H1 (cell line): Measurements from ENCODE around the gene OAS3. TPM values are rescaled to one million over a fixed set of nuclear protein-coding genes. Genes with fewer than 3 reads are reported as not detected.

Experiments used
- CTCF ChIA-PET: fragments of 300-600 bp; sonication (Branson Sonifier 250); formaldehyde crosslinking; loops from one replicate; lab custom pipeline; 2021; ENCODE audit not compliant: partially characterized antibody; lab: Charles Lee
- POLR2A ChIA-PET: fragments of 300-600 bp; sonication (Branson Sonifier 250); formaldehyde crosslinking; loops from one replicate; lab custom pipeline; 2021; ENCODE audit warnings: inconsistent platforms; ENCODE audit not compliant: partially characterized antibody; lab: Charles Lee
- DNase-seq, 2 experiments: peaks; one replicate each; pipeline versions ENCODE4 v3.0.0 to v3.0.0-alpha.2; 2010 to 2022; ENCODE audit warnings: low spot score in 2 of 2, low read depth in 1 of 2, mixed read lengths in 1 of 2
- FAIRE-seq: peaks from 2 replicates; lab custom pipeline; 2011; peaks lifted over from hg19 to GRCh38; lab: Jason Lieb, UNC
- H2AFZ ChIP-seq: 2 replicates; pipeline ENCODE4 v1.8.1; 2012; ENCODE audit warnings: low read length, inconsistent platforms
- H2AK5ac ChIP-seq: 2 replicates; pipeline ENCODE4 v1.6.1; 2013; ENCODE audit warnings: low read depth, low read length
- H2BK120ac ChIP-seq: replicated peaks from 2 replicates; pipeline ENCODE3; 2013; ENCODE audit warnings: low read depth, low read length, inconsistent platforms
- H2BK12ac ChIP-seq: 2 replicates; pipeline ENCODE4 v1.6.1; 2013; ENCODE audit warnings: low read depth, low read length
- H2BK15ac ChIP-seq: 2 replicates; pipeline ENCODE4 v1.6.1; 2013; ENCODE audit warnings: low read length
- H2BK20ac ChIP-seq: 2 replicates; pipeline ENCODE4 v1.6.1; 2013; ENCODE audit warnings: low read length
- H2BK5ac ChIP-seq: 2 replicates; pipeline ENCODE4 v1.6.1; 2013; ENCODE audit warnings: low read depth, low read length
- H3K14ac ChIP-seq: 2 replicates; pipeline ENCODE4 v1.6.1; 2013; ENCODE audit warnings: inconsistent platforms; ENCODE audit not compliant: insufficient read length
- H3K18ac ChIP-seq: 2 replicates; pipeline ENCODE4 v1.6.1; 2013; ENCODE audit warnings: low read length; ENCODE audit errors: extremely low read depth
- H3K23ac ChIP-seq: 2 replicates; pipeline ENCODE4 v1.6.1; 2013; ENCODE audit warnings: inconsistent platforms; ENCODE audit not compliant: insufficient read length
- H3K23me2 ChIP-seq: 2 replicates; pipeline ENCODE4 v1.6.1; 2013; ENCODE audit warnings: low read depth, low read length
- H3K27ac ChIP-seq: 2 replicates; pipeline ENCODE4 v1.6.1; 2011; ENCODE audit warnings: low read depth, low read length, inconsistent platforms
- H3K27me3 ChIP-seq, 4 experiments: replicated peaks in 1 of 4; 1 replicate in 1 of 4; 2 replicates in 3 of 4; pipeline versions ENCODE4 v1.6.1 to v1.8.1; 2011 to 2013; ENCODE audit warnings: low read length in 3 of 4, mild to moderate bottlenecking in 3 of 4, inconsistent platforms in 2 of 4, mixed read lengths in 2 of 4, moderate library complexity in 1 of 4; ENCODE audit not compliant: control insufficient read depth in 3 of 4, insufficient read depth in 3 of 4; ENCODE audit errors: extremely low read depth in 1 of 4
- H3K36me3 ChIP-seq, 4 experiments: 2 replicates each; pipeline versions ENCODE4 v1.6.1 to v1.8.1; 2011 to 2013; ENCODE audit warnings: mild to moderate bottlenecking in 4 of 4, low read length in 3 of 4, moderate library complexity in 2 of 4, control low read depth in 1 of 4, inconsistent platforms in 1 of 4; ENCODE audit not compliant: insufficient read depth in 4 of 4, control insufficient read depth in 2 of 4
- H3K4ac ChIP-seq: replicated peaks from 2 replicates; pipeline ENCODE3; 2013; ENCODE audit warnings: low read length, low read depth, mixed read lengths, inconsistent platforms; ENCODE audit not compliant: insufficient read length
- H3K4me1 ChIP-seq, 4 experiments: replicated peaks in 1 of 4; 1 replicate in 1 of 4; 2 replicates in 3 of 4; pipeline versions ENCODE4 v1.6.1 to v1.8.1; 2011 to 2013; ENCODE audit warnings: low read length in 3 of 4, inconsistent platforms in 2 of 4, mixed read lengths in 1 of 4; ENCODE audit not compliant: insufficient read depth in 4 of 4, control insufficient read depth in 3 of 4
- H3K4me2 ChIP-seq, 2 experiments: 2 replicates each; pipeline versions ENCODE4 v1.6.1 to v1.8.1; 2011 to 2013; ENCODE audit warnings: low read depth in 2 of 2, low read length in 2 of 2, control low read depth in 1 of 2, inconsistent platforms in 1 of 2, mild to moderate bottlenecking in 1 of 2; ENCODE audit not compliant: insufficient read depth in 1 of 2
- H3K4me3 ChIP-seq, 4 experiments: fragments of 200-600, 300-600 bp in 1 of 4; sonication (generic), shearing (Covaris generic), sonication (Bioruptor Twin) in 1 of 4; 2 replicates each; pipeline versions ENCODE4 v1.5.1 to v1.8.1; 2011 to 2016; ENCODE audit warnings: low read length in 4 of 4, low read depth in 3 of 4, control low read depth in 2 of 4, inconsistent platforms in 2 of 4, mild to moderate bottlenecking in 2 of 4, mixed read lengths in 1 of 4, moderate library complexity in 1 of 4; ENCODE audit not compliant: insufficient read depth in 2 of 4; ENCODE audit errors: extremely low read depth in 1 of 4
- H3K56ac ChIP-seq: replicated peaks from 2 replicates; pipeline ENCODE3; 2013; ENCODE audit warnings: low read depth, mild to moderate bottlenecking, mixed read lengths, low read length, inconsistent platforms; ENCODE audit not compliant: insufficient read length
- H3K79me1 ChIP-seq: 2 replicates; pipeline ENCODE4 v1.6.1; 2013; ENCODE audit warnings: low read depth, low read length, control low read depth
- H3K79me2 ChIP-seq, 2 experiments: 2 replicates each; pipeline versions ENCODE4 v1.6.1 to v1.8.1; 2012 to 2013; ENCODE audit warnings: low read length in 2 of 2, mild to moderate bottlenecking in 2 of 2, inconsistent platforms in 1 of 2; ENCODE audit not compliant: insufficient read depth in 2 of 2, control insufficient read depth in 1 of 2
- H3K9ac ChIP-seq, 4 experiments: replicated peaks in 1 of 4; 1 replicate in 1 of 4; 2 replicates in 3 of 4; pipeline versions ENCODE4 v1.6.1 to v1.8.1; 2011 to 2013; ENCODE audit warnings: low read depth in 3 of 4, low read length in 3 of 4, control low read depth in 2 of 4, mild to moderate bottlenecking in 2 of 4, moderate library complexity in 2 of 4, inconsistent platforms in 1 of 4; ENCODE audit errors: extremely low read depth in 1 of 4
- H3K9me3 ChIP-seq, 2 experiments: 2 replicates each; pipeline versions ENCODE4 v1.6.1 to v1.8.1; 2012 to 2013; ENCODE audit warnings: mild to moderate bottlenecking in 2 of 2, moderate library complexity in 2 of 2, control low read depth in 1 of 2, inconsistent platforms in 1 of 2, low read depth in 1 of 2, low read length in 1 of 2, mixed read lengths in 1 of 2; ENCODE audit not compliant: insufficient read depth in 2 of 2
- H4K20me1 ChIP-seq, 2 experiments: replicated peaks in 1 of 2; 2 replicates each; pipeline versions ENCODE3 to v1.8.1; 2011 to 2013; ENCODE audit warnings: inconsistent platforms in 2 of 2, low read length in 2 of 2, mild to moderate bottlenecking in 1 of 2; ENCODE audit not compliant: insufficient read depth in 2 of 2, control insufficient read depth in 1 of 2
- H4K5ac ChIP-seq: 2 replicates; pipeline ENCODE4 v1.6.1; 2013; ENCODE audit warnings: low read length, low read depth, mixed read lengths, inconsistent platforms; ENCODE audit not compliant: insufficient read length
- H4K8ac ChIP-seq: 2 replicates; pipeline ENCODE4 v1.8.0; 2013; ENCODE audit warnings: mild to moderate bottlenecking, moderate library complexity, low read length, inconsistent platforms; ENCODE audit not compliant: insufficient read depth; ENCODE audit errors: extremely low read depth
- H4K91ac ChIP-seq: replicated peaks from 2 replicates; pipeline ENCODE3; 2013; ENCODE audit warnings: low read length, mixed read lengths, inconsistent platforms; ENCODE audit not compliant: insufficient read length
- ASH2L ChIP-seq: fragments of 200-600, 300-600 bp; sonication (generic); IDR thresholded peaks from one replicate; pipeline ENCODE4 v1.7.1; 2017; ENCODE audit warnings: low read length
- JUND ChIP-seq: IDR thresholded peaks from 2 replicates; pipeline ENCODE4 v1.6.1; 2011; ENCODE audit warnings: mild to moderate bottlenecking, improper control_type of control experiment, low read length
- RXRA ChIP-seq: IDR thresholded peaks from 2 replicates; pipeline ENCODE4 v1.6.1; 2011; ENCODE audit warnings: low read depth, mild to moderate bottlenecking, low read length, moderate library complexity; ENCODE audit not compliant: insufficient read depth
- SUZ12 ChIP-seq: fragments of 200-600 bp; sonication (generic); IDR thresholded peaks from 2 replicates; pipeline ENCODE4 v1.6.1; 2012; ENCODE audit warnings: mild to moderate bottlenecking, inconsistent platforms, low read length, moderate library complexity, mixed read lengths
- TEAD4 ChIP-seq: IDR thresholded peaks from 2 replicates; pipeline ENCODE4 v1.6.1; 2012; ENCODE audit warnings: low read depth, low read length, inconsistent platforms, mixed read lengths
- WGBS, 2 experiments: shearing (Covaris generic) in 1 of 2; methylation state at CpG; one replicate each; pipeline versions ENCODE4 v1.1.6 to v1.1.7; 2013 to 2015; ENCODE audit warnings: low lambda C conversion rate in 2 of 2, mixed read lengths in 2 of 2, inconsistent platforms in 1 of 2, low coverage in 1 of 2, missing lambda C conversion rate in 1 of 2; ENCODE audit not compliant: insufficient replicate concordance in 2 of 2, insufficient coverage in 1 of 2, insufficient read length in 1 of 2; ENCODE audit errors: extremely low coverage in 1 of 2, missing lambda C conversion rate in 1 of 2; 5-methylcytosine and 5-hydroxymethylcytosine counted together
- polyA plus RNA-seq, 7 experiments: library from polyadenylated mRNA; depleted of rRNA in 3 of 7; stranded (reverse) in 5 of 7; unstranded in 2 of 7; fragments of >200 nt in 5 of 7; fragments of 200-250 nt in 2 of 7; gene quantifications; 1 replicate in 5 of 7; 2 replicates in 1 of 7; 4 replicates in 1 of 7; pipeline versions ENCODE4 v1.2.1 to v1.2.3, GENCODE V29; 2011 to 2013; ENCODE audit warnings: missing spikeins in 2 of 7, mixed read lengths in 2 of 7
- total RNA-seq: library from RNA; stranded (reverse); fragmentation: NEBNext Ultra II Directional; extraction: Animal tissue kit (Norgen Biotek cat#: 25700); gene quantifications from 2 replicates; pipeline ENCODE4 v1.2.1, GENCODE V29; 2021

The OAS3 gene
- total and polyA plus RNA-seq, 2 of the 8 experiments (the other 6 are each of a cell fraction or from before 2014, with no cell fraction given) = 0.73 to 3.7 TPM

DNA sequence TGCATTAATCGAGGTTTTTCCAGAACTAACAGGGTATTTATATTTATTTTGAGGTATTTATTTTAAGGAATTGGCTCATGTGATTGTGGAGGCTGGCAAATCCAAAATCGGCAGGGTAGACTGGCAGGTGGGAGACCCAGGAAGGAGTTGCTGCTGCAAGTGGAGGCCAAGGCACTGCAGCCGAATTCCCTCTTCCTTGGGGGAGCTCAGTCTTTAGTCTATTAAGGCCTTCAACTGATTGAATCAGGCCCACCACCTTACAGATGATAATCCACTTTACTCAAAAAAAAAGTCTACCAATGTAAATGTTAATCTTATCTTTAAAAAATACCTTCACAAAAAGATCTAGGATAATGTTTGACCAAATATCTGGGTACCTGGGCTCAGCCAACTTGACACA is 38.9 kb downstream of the OAS3 start:
- ChIA-PET CTCF (interaction anchor here (1.6 to 4.1 kb wide), 3 partner anchors 17 to 460 kb away, joined by 3 to 24 read pairs (median 4); no protein-coding TSS in a partner anchor), POLR2A (no interaction called here)
- Histone ChIP-seq H3K23me2 (no peaks in the 10 kb centered on the region), H2BK120ac (no peak overlapping the region), H3K4me3 (no peak overlapping the region), H2BK20ac (no peak overlapping the region), H3K56ac (no peak overlapping the region), H3K4ac (no peak overlapping the region), H3K9me3 (no peaks in the 10 kb centered on the region), H3K36me3 (no peaks in the 10 kb centered on the region), H3K18ac (no peak overlapping the region), H4K5ac (no peak overlapping the region), H4K8ac (no peak overlapping the region; the same call in 1 of the 2 replicates), H2AK5ac (no peak overlapping the region), H3K27ac (no peak overlapping the region), H3K4me2 (no peak overlapping the region), H3K4me1 (peaks cover 0 to 5% (median 0%) of the 10 kb centered on the region in 4 experiments; a peak in 1 of 7 replicates), H2BK15ac (no peak overlapping the region), H3K9ac (no peak overlapping the region), H3K27me3 (no peaks in the 10 kb centered on the region; a peak in 2 of 7 replicates), H3K14ac (no peak overlapping the region), H3K79me2 (no peaks in the 10 kb centered on the region), H4K20me1 (no peaks in the 10 kb centered on the region), H2AFZ (no peak overlapping the region), H3K79me1 (no peaks in the 10 kb centered on the region), H3K23ac (no peak overlapping the region), H2BK5ac (no peak overlapping the region), H4K91ac (no peak overlapping the region), H2BK12ac (no peak overlapping the region)
- no peak for TF ChIP-seq TEAD4
- no peak for TF ChIP-seq JUND
- TF ChIP-seq ASH2L = no peak
- no peak for TF ChIP-seq RXRA
- no peak for TF ChIP-seq SUZ12
- 88% methylated on average over 3 of the region's 3 CpGs; no CpG with 5 or more reads in 1 of the 2 experiments for WGBS, 2 experiments
- no peak for FAIRE-seq
- DNase-seq = no peak
